Gastrocnemius medialis (tissue), 4 donors: ENCODE measurements around the gene RARG. TPM values are rescaled to one million over a fixed set of nuclear protein-coding genes. Genes with fewer than 3 reads are reported as not detected.
"Not testable (repeated sequence)": the region's sequence is repeated elsewhere in the genome, so short reads cannot be mapped to it uniquely, and the experiment has no call there.

ENCODE experiments used
- ATAC-seq, 2 donors: fragments of 150-250 bp; one replicate each; pipeline ENCODE4 v1.9.1; 2016
- DNase-seq, 2 donors: peaks; one replicate each; pipeline ENCODE4 v3.0.0-alpha.2; 2019
- H3K27ac ChIP-seq, 4 donors: fragments of 200-600 bp; sonication (generic); 1 replicate in 1 of 4; 2 replicates in 3 of 4; pipeline ENCODE4 v1.5.1; 2016 to 2018; ENCODE audit warnings: mild to moderate bottlenecking in 2 of 4, moderate library complexity in 1 of 4
- H3K27me3 ChIP-seq, 3 donors: fragments of 200-600 bp; sonication (generic) in 2 of 3; 1 replicate in 1 of 3; 2 replicates in 2 of 3; pipeline versions ENCODE4 v1.5.1 to v1.6.0; 2016 to 2019; ENCODE audit warnings: mild to moderate bottlenecking in 1 of 3, moderate library complexity in 1 of 3
- H3K36me3 ChIP-seq, 2 donors: fragments of 200-600 bp; sonication (generic) in 1 of 2; one replicate each; pipeline ENCODE4 v1.5.1; 2017 to 2018
- H3K4me1 ChIP-seq, 2 donors: fragments of 200-600 bp; sonication (generic) in 1 of 2; one replicate each; pipeline ENCODE4 v1.5.1; 2016 to 2017; ENCODE audit warnings: mild to moderate bottlenecking in 2 of 2
- H3K4me3 ChIP-seq, 4 donors: fragments of 200-600 bp; sonication (generic) in 3 of 4; 1 replicate in 1 of 4; 2 replicates in 3 of 4; pipeline ENCODE4 v1.5.1; 2016 to 2019; ENCODE audit warnings: mild to moderate bottlenecking in 2 of 4
- H3K9me3 ChIP-seq, 3 donors: fragments of 200-600 bp; sonication (generic) in 2 of 3; 1 replicate in 1 of 3; 2 replicates in 2 of 3; pipeline ENCODE4 v1.5.1; 2016 to 2019
- POLR2A ChIP-seq, 2 donors: fragments of 450-650 bp; IDR thresholded peaks; one replicate each; pipeline ENCODE4 v1.6.1; 2017; ENCODE audit warnings: antibody characterized with exemption in 2 of 2, mild to moderate bottlenecking in 2 of 2, moderate library complexity in 2 of 2
- in situ Hi-C, 4 donors: fragments of 200-750 bp; cut with MboI; loops; one replicate each; pipeline versions ENCODE4 v1.15.0 to v1.8.0; 2017; ENCODE audit warnings: low sequenced_read_pairs in 4 of 4
- intact Hi-C: fragments of 100-400 bp; cut with DNase I; formaldehyde crosslinking; loops from one replicate; pipeline ENCODE4 v1.15.1; 2023; ENCODE audit warnings: low total_unique reads
- total RNA-seq, 4 donors: library from RNA; depleted of rRNA; stranded (reverse); fragments of >200 nt; gene quantifications; one replicate each; pipeline versions ENCODE4 v1.1.0 to v1.2.3, GENCODE V29; 2016
- TF ChIP-seq, protein P1 (sequence below), 5 experiments: fragments of 450-650 bp in 3 of 5; fragments of 200-600 bp in 2 of 5; sonication (generic) in 2 of 5; IDR thresholded peaks in 4 of 5; conservative IDR thresholded peaks in 1 of 5; 1 replicate in 4 of 5; 2 replicates in 1 of 5; pipeline ENCODE4 v1.5.1; 2016 to 2019; ENCODE audit warnings: antibody characterized with exemption in 5 of 5, mild to moderate bottlenecking in 3 of 5, moderate library complexity in 3 of 5

The RARG gene
- total RNA-seq, 4 donors from 2014 or later = 4.2 to 5.8 (median 4.9) TPM

DNA sequence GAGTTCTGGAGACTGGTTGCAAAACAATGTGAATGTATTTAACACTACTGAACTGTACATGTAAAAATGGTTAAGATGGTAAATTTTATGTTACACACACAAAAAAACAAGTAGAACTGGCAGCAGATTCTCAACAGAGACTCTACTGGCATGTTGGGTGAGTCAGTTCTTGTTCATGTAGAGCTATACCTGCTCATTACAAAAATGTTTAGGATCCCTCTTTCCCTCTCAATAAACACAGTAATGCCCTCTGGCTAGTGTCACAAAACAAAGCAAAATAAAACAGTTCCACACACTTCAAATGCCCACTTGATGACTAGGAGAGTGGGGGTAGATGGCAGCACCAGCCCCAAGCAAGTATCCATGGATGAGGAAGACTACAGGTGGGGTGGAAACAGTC is 65.2 kb downstream of the RARG start:
- TF ChIP-seq POLR2A (IDR thresholded peaks at IDR 0.05) = no peak
- TF ChIP-seq, protein P1, sequence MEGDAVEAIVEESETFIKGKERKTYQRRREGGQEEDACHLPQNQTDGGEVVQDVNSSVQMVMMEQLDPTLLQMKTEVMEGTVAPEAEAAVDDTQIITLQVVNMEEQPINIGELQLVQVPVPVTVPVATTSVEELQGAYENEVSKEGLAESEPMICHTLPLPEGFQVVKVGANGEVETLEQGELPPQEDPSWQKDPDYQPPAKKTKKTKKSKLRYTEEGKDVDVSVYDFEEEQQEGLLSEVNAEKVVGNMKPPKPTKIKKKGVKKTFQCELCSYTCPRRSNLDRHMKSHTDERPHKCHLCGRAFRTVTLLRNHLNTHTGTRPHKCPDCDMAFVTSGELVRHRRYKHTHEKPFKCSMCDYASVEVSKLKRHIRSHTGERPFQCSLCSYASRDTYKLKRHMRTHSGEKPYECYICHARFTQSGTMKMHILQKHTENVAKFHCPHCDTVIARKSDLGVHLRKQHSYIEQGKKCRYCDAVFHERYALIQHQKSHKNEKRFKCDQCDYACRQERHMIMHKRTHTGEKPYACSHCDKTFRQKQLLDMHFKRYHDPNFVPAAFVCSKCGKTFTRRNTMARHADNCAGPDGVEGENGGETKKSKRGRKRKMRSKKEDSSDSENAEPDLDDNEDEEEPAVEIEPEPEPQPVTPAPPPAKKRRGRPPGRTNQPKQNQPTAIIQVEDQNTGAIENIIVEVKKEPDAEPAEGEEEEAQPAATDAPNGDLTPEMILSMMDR (IDR thresholded peaks at IDR 0.05 in 4 of 5, conservative IDR thresholded peaks at IDR 0.05 in 1 of 5) = no peak
- Histone ChIP-seq H3K36me3 (no peaks in the 10 kb centered on the region), H3K27me3 (no peaks in the 10 kb centered on the region), H3K4me3 (no peak overlapping the region), H3K4me1 (no peaks in the 10 kb centered on the region), H3K27ac (no peak overlapping the region), H3K9me3 (no peaks in the 10 kb centered on the region)
- no peak for DNase-seq
- ATAC-seq = no peak
- intact Hi-C loops (no loop called here), in situ Hi-C loops (no loop called here)

DNA sequence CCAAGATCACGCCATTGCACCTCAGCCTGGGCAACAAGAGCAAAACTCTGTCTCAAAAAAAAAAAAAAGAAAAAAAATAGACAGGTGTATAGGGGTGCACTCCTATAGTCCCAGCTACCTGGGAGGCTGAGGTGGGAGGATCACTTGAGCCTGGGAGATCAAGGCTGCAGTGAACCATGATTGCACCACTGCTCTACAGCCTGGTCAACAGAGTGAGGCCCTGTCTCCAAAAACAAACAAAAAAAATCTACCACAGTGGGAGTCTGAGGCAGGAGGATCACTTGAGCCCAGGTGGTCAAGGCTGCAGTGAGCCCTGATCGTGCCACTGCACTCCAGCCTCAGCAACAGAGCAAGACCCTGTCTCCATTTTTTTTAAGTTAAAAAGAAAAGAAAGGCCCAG is 69.0 kb downstream of the RARG start:
- ATAC-seq, in situ Hi-C loops, DNase-seq, H3K9me3 ChIP-seq, H3K27me3 ChIP-seq, intact Hi-C loops, H3K4me3 ChIP-seq, H3K36me3 ChIP-seq, H3K4me1 ChIP-seq, H3K27ac ChIP-seq: not testable (repeated sequence)

DNA sequence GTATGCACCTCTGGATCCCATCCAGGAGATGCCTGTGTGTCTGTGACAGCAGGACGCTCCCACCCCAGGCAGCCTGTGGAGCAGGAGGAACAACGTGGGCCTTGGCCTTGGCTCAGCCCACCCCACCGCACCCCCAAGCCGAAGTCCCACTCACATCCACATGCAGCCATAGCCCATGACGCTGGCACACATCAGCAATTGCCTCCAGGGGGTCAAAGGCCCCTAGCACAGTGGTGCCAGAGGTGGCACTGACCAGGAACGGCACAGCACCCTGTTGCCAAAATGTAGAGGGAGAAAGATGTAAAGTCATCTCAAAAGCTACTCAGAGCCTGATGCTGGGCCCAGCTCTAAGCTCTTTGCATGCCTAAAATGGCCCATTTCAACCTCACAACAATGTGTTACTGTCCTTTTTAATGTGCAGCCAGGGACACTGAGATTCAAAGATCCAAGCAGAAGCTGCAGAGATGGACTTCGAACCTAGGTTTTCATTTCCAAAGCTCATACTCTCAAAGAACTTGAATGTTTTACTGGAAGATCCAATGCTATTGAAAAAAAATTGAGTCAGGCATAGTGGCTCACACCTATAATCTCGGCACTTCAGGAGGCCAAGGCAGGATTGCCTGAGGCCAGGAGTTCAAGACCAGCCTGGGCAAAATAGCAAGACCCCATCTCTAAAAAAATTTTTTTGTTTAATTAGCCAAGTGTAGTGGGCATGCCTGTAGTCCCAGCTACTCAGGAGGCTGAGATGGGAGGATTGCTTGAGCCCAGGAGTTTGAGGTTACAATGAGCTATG is 70.7 kb downstream of the RARG start:
- H3K9me3 ChIP-seq = no peaks in the 10 kb centered on the region
- H3K27ac ChIP-seq = no peak overlapping the region
- no peak overlapping the region for H3K4me3 ChIP-seq
- in situ Hi-C loops = no loop called here
- intact Hi-C loops = no loop called here
- peaks cover 0 to 8% of the 10 kb centered on the region in 2 donors for H3K36me3 ChIP-seq
- ATAC-seq (no peak), DNase-seq (no peak)
- TF ChIP-seq POLR2A (IDR thresholded peaks at IDR 0.05) = no peak
- H3K4me1 ChIP-seq = no peaks in the 10 kb centered on the region
- no peaks in the 10 kb centered on the region for H3K27me3 ChIP-seq

DNA sequence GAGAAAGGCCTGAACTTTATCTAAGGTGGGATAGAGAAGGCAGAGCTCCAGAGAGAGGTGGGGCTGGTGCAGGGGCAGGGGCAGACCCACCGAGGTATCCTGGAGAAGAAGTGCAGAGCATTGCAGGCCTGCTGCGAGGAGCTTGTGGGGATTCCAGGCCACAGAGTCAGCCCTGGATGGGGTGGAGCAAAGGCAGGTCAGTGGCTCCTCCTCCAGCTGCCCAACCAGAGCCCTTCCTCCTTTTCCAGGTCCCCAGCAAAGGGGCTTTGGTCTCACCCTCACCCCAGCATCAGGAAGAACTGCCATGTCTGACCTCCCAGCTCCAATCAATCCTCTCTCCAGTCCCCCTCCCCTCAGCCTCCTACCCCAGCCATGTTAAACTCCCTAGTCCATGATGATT is 71.3 kb downstream of the RARG start:
- peaks cover 0 to 8% of the 10 kb centered on the region in 2 donors for H3K36me3 ChIP-seq
- no peaks in the 10 kb centered on the region for H3K27me3 ChIP-seq
- intact Hi-C loops = no loop called here
- DNase-seq (no peak), ATAC-seq (no peak)
- in situ Hi-C loops = no loop called here
- no peak overlapping the region for H3K4me3 ChIP-seq
- no peak for TF ChIP-seq POLR2A (IDR thresholded peaks at IDR 0.05)
- TF ChIP-seq, protein P1 (IDR thresholded peaks at IDR 0.05 in 4 of 5, conservative IDR thresholded peaks at IDR 0.05 in 1 of 5) = no peak
- no peak overlapping the region for H3K27ac ChIP-seq
- H3K4me1 ChIP-seq = peaks cover 0 to 4% of the 10 kb centered on the region in 2 donors
- H3K9me3 ChIP-seq = no peaks in the 10 kb centered on the region

Other genes starting within 250 kb of the RARG start
- gene EIF4B, start 225.8 kb downstream of the RARG start, total RNA-seq = 100 to 1,000 TPM; 667 to 821 (median 740) TPM
- gene TNS2, start 182.1 kb downstream of the RARG start, total RNA-seq = 100 to 1,000 TPM in 1 of 4 donors, 10 to 100 TPM in 3; 74.4 to 114 (median 91.9) TPM
- gene SPRYD3, start 152.8 kb downstream of the RARG start, total RNA-seq = 10 to 100 TPM; 15.9 to 29.5 (median 25.5) TPM
- 100 to 1,000 TPM in 1 of 4 donors, 10 to 100 TPM in 3; 67.3 to 143 (median 77.4) TPM for gene IGFBP6, start 134.5 kb downstream of the RARG start, total RNA-seq
- not detected for gene SOAT2, start 128.7 kb downstream of the RARG start, total RNA-seq
- 1 to 10 TPM; 4.1 to 7.4 (median 5.0) TPM for gene ZNF740, start 51.5 kb downstream of the RARG start, total RNA-seq
- 10 to 100 TPM in 1 of 4 donors, 1 to 10 TPM in 2, under 1 TPM in 1; 0.68 to 14.9 (median 1.9) TPM for gene CSAD, start 51.3 kb downstream of the RARG start, total RNA-seq
- under 1 TPM in 2 of 4 donors, not detected in 2; 0.73 to 0.81 TPM for gene ITGB7, start 25.0 kb downstream of the RARG start, total RNA-seq
- gene ESPL1, start 36.1 kb upstream of the RARG start, total RNA-seq = under 1 TPM in 3 of 4 donors, not detected in 1; 0.20 to 0.44 (median 0.24) TPM
- gene PFDN5, start 63.3 kb upstream of the RARG start, total RNA-seq = 100 to 1,000 TPM; 341 to 464 (median 358) TPM
- gene MYG1, start 67.5 kb upstream of the RARG start, total RNA-seq = 10 to 100 TPM; 43.4 to 51.0 (median 46.0) TPM
- 10 to 100 TPM; 30.5 to 47.9 (median 38.5) TPM for gene AAAS, start 89.4 kb upstream of the RARG start, total RNA-seq
- not detected for gene SP7, start 104.1 kb upstream of the RARG start, total RNA-seq
- 10 to 100 TPM; 44.9 to 61.9 (median 48.0) TPM for gene SP1, start 148.0 kb upstream of the RARG start, total RNA-seq
- 1 to 10 TPM in 2 of 4 donors, not detected in 2; 1.0 to 1.4 TPM for gene AMHR2, start 191.6 kb upstream of the RARG start, total RNA-seq
- 10 to 100 TPM; 40.3 to 90.4 (median 74.2) TPM for gene PRR13, start 209.5 kb upstream of the RARG start, total RNA-seq
- gene PCBP2, start 219.9 kb upstream of the RARG start, total RNA-seq = 100 to 1,000 TPM; 113 to 257 (median 191) TPM